Suppressor macrophage (primary cell): ENCODE results near the gene INSM1.
A peak's percentile ranks its signal among the peaks of the same experiment; 100 is the strongest.

Source experiments
- DNase-seq, 4 experiments: peaks; one replicate each; pipeline ENCODE4 v3.0.0-alpha.2; 2020 to 2022

Gene INSM1

DNA sequence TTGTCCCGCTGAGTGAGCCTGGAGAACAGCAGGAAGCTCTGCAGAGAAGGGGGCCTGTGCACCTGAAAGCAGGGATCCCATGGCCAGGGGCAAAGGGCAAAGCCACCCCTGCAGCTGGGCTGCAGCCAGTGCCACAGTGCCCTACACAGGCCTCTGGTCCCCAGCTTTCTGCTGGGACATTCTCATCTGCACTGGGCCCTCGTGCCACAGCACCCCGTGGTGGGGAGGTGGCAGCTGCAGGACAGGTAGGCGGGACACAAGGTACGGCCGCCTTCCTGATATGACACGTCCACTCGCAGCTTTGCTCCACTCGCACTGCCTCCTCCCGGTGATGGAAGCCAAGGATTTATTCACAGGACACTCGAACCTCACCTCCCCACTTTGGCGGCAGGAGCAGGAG lies 27.2 kb downstream of the INSM1 start:
- no peak for DNase-seq

DNA sequence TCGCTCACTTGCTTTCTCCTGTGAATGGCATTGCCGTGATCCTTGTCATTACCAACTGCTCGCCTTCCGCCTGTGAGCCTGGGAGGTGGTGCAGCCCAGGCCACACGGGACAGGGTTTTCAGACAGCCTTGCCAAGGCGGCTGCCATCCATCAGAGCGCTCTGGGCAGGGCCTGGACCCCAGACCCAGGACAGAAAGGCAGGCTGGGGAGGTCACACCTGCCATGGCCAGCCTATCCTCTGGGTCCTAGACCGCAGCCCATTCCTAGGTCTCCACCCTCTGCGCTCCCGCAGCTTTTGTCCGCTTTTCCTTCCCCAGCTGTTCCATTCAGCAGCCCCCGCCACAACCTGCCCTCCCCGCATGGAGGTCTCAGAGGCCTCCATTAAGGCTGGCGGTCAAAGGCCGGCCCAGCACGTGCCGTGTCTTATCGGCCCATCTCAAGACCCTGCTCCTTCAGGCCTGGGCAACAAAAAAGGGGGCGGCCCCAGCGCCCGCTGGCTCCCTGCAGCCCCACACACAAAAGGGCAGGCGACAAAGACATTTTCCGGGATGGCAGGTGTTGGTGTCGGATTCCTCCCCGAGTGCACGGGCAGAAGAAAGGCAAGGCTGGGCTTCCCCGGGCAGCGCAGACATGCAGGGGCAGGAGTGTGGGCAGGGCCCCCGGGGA lies 28.1 kb downstream of the INSM1 start:
- no peak for DNase-seq

DNA sequence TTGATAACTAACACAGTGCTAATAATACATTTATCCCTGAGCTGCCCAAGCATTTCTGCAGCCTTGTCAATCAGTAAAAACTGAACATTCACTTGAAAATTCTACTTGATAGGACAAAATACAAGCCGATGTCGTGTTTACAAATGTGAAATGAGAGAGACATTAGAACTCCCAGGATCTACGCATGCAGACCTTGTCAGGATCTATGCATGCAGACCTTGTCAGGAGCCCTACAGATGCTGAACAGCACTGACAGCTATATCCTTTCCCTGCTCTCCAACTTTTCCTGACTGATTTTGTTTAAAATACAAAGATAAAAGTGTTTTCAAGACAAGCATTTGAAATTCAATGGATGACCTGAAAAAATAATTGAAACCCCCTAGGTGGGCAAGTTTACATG lies 28.9 kb downstream of the INSM1 start:
- DNase-seq = no peak

DNA sequence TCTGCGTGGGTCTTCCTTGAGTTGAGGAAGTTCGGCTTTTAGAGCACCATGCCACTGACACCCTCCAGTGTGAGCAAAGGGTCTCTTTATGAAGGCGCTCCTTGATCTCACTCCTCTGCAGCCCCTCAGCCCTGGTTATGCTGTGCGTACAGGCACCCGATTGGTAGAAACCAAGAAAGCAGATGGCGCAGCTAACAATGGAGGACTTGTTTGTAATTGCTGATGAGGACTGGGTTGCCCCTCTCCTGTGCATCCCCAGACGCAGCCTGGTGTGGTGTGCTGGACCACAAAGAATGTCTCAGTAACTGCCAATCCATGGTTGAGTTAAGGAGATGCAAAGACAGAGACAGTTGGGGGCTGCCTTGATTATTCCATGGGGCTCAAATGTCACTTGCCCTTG lies 30.2 kb downstream of the INSM1 start:
- no peak for DNase-seq

DNA sequence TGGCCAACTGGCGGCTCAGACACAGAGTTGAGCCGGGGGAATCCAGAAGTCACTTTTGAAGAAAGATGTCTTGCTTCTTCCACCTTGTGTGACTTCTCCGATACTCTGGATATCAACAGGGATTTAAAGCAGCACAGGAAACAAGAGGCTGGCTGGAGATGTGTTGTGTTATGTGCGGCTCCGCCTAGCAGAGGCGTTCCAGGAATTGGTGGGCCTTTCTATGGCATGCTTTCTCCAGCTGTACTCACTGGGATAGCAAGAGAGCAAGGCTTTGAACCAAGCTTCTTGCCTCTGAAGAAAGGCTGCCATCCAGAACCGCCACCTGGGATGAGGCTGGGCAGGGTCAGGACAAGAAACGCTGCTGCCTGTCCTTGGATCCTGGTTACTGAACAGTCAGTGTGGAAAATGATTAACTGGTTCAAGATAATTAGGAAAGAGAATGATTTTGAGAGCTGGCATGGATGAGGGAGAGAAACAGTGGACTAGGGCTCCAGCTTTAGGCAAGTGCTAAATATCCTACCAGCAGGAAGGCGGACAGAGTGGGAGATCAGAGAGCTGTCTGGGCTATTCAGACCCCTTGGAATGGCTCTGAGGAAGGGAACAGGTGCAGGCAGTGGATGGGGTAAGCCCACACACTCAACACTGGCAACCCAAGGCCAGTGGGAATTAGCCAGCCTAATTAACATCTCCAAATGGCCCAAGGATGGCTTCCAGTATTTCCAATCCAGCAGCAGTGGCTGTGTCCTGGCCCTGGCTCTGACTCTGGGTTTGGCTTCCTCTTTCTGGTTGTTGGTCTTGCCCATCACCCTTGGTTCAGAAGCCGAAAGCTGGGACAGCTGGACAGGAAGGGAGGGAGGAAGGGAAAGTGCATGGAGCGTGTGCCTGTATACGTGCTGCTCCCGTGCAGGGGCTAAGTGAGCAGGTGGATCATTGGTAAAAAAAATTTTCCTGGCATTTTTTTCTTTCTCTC lies 31.9 kb downstream of the INSM1 start:
- peak; percentile 14 to 59 (median 50) for DNase-seq

DNA sequence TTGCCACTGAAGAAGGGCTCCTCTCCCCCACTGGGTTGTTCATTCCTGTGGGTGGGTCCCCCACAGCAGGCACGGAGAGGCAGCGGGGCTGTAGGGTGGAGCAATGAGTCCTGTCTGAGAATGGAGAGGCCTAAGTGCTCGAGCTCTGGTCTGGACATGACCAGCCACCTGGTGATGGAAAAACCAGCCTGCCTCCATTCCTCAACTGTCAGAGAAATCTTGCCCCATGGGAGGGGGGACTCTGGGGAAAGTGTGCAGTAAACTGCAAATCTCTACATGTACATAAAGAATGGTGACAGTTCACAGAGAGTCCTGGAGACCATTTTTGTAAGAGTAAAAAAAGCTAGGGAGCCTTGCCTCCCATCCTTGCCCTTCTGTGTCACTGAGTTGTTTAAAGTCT lies 34.1 kb downstream of the INSM1 start:
- DNase-seq = no peak

DNA sequence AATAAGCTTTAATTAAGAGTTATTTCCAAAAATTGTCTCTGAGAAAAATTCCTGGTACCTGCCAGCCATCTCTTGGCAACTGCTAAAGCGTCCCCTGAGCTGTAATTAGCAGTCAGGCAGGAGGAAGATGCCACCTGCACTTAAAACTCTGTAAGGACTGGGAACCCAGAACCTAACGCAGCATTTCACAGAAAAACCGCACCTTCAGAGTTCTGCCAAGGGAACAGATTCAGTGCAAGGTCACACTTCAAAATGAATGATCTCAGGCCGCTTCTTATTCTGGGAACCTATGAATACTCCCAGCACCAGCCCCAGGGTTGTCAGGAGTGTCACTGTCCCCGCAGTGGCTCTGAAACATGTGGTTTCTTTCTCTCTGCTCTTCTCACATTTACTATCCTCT lies 36.7 kb downstream of the INSM1 start:
- no peak for DNase-seq

DNA sequence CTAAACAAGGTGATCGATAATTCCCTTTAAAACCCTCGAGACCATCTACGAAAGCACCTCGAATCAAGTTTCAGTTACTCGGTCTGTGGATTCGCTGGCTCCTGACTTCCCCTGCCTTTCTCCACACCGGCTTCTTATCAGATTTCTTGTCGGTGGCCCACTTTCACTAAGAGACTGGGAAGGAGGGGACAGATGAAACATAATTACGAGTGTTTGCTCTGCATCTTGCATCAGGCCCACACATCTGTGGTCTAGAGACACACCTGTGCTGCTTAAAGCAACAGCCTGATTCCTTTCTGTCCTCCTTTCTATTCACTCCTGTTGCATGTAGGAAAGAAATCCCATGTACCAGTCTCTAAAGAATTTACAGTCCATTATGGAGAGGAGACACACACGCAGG lies 37.7 kb downstream of the INSM1 start:
- DNase-seq = no peak

DNA sequence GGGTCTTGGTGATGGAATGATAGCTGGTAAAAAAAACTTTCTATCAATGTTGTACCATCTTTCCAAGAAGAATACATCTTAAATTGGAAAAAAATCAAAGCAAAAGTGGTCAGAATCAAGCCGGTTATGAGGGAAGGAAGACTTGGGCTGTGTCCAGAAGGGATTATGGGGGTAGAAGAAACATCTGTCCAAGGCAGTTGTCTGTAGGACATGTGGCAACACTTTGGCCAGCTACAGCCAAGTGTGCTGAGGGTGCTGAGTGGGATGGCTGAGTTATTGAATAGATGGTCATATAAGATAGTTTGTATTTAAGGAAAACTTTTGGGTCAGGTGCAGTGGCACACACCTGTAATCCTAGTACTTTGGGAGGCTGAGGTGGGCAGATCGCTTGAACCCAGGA lies 38.4 kb downstream of the INSM1 start:
- no peak for DNase-seq

DNA sequence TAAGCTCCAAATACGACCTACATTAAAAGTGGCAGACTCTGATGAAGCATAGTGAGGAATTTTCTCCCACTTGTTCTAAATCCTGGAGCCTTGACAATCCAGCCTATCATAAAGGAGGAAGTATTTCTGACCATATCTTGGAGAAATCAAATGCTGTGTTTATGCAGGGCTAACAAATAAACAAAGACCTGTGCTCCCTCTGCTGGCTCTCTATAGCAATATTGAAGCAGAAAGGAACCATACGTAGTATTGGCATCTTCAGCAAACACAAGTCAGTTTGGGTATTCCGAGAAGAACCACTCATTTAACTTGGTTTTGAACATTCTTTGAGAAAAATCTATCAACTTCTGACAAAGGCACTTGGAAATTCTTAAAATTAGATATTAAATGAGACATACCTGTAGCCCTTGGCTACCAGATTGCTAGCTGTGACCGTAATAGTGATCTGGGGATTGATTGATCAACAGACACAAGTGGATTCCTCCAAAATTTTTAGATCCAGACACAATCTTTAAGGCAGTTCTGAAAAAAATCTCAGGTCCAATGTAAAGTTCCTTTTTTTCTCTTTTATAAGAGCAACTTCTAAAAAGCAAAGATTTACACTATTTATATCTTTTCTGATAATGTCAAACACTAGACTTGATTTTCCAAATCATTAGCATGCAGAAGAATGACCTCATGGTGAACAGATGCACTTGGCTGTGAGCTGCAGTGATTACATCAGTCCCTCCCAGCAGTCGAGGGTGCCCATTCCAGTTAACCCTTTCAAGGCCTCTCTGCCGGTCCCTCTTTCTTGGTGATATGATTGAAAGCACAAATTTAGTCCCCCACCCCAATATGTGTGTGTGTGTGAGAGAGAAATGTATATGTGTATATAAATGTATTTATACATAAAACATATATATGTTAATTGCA lies 40.2 kb downstream of the INSM1 start:
- DNase-seq = peak; percentile 54 to 72 (median 65)

DNA sequence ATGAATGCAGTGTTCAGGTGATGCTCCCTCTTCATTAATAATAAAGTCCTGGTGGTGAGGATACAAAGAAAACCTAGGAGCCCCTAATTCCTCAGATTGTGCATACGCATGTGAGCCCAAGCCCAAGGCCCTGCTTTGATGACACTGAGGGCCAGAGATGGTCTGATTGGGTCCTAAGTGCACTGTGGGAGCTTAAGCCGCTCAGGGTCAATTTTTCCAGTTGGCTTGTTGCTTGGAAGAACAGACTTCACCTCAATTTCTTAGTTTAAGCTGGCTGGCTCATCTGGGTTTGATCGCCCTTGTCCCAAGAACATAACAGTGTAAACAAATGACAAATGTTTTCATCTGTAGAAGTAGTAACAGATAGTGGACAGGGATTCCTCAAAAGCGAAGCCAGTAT lies 41.4 kb downstream of the INSM1 start:
- no peak for DNase-seq

DNA sequence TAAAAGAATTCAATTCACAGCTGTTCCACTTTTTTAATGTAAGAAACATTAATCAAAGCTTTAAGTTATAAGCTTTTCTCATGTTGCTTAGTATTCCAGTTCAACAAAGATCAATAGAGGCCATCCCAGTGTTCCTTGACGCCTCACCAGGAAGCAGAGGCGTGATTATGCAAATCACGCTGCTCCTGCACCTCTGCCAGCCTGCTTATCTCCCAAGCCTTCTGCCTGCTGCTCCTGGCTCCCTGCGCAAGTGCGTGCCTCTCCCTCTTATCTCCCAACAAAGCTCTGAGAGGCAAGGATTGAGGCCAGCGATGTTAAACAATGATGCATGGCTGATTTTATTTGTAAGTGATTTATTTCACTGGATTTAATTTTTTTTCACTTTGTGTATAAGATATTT lies 42.8 kb downstream of the INSM1 start:
- DNase-seq = no peak

DNA sequence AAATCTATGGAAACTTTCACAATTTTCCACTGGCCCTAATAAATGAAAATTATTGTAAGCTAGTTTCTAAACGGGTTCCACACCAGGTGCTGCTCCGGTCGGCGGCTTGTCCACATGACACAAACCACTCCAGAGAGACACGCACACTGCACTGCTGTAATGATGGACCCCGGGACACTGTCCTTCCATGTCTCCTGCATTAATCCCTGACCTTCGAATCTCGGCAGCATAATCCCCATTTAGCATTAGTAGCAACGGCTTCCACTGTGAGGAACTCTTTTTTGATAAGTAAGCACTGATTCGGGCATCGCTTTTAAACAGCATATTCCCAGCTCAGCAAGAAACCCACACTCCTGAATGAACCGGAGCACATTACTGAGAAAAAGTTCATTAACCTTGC lies 43.5 kb downstream of the INSM1 start:
- no peak for DNase-seq

DNA sequence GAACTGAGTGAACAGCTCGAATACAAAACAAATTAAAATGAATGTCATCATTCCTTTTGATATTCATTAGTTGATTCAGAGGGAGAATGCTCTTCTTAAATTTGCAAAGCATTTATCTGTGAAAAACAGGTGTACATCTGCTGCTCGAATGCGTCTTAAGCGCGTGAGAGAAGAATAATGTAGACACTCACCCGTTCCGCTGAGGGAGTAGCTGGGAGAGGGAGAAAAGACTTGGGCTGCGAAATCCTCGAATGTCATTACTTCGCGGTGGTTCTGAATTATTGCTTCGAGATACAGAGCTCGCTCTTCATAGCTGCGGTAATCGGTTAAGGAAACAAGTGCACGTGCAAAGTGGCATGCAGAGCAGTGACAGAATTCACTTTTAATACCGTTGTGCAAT lies 43.9 kb downstream of the INSM1 start:
- no peak for DNase-seq

DNA sequence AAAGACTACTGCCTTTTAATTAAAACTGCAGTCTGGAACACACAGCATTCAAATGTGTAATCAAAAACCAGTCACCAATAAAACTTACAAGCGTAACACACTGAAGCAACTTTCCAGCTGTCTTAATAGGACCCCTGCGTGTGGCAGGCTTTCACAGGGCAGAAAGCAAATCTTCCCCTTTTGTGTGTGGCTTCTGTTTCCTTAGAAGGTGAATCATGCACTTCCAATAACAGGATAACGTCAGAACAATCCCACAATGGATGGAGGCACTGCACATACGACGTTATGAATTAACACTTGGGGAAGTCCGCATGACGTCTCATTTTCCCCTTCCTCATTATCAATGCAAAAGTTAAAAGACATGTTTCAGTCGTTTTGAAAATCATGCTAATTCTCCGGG lies 44.8 kb downstream of the INSM1 start:
- DNase-seq = peak; percentile 27 to 70 (median 46)

DNA sequence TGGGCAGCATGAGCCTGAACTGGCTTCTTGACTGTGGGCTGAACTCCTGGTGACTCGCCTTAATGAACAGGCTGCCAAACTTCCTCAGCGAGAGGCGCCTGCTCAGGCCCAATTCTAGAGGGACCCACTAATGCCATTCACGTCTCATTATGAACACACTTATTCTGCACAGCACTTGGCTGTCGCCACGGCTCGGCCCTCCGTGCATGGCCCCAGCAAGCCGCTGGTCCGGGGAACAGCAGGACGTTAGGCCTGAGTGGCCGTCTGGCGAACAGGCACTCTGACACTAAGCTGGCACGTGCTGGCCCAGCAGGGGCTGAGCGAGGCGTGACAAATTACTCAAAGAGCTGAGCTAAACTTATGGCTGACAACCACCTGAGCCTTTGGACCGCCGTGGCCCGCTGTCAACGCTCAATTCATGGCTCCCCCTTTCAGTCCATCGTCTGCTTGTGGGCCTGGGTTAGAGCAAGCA lies 45.9 kb downstream of the INSM1 start:
- DNase-seq = no peak

DNA sequence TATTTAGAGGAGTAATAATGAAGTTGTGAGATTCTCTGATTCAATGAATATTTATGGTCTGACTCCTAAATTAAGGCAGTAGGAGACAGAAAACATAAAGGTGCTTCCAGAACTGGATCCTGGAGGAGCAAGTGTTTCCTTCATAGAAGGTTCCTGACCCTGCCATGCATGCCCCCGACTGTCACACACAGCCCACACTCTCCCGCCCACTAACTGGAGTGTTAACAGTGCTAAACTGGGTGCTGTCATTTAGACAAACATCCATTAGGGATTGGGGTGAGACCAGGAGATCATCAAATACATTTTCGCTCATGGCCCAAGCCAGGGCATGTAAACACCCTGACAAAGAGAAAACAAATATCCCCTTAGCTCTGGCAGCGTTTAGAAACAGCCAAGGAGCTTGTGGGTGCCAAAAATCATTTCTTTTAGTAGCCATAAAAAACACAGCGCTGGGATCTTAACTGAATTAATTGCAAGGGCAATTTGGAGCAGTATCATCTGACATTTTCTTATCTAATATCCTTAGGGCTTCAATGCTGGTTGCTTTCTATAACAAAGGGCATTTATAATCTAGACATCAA lies 46.8 kb downstream of the INSM1 start:
- DNase-seq = no peak

DNA sequence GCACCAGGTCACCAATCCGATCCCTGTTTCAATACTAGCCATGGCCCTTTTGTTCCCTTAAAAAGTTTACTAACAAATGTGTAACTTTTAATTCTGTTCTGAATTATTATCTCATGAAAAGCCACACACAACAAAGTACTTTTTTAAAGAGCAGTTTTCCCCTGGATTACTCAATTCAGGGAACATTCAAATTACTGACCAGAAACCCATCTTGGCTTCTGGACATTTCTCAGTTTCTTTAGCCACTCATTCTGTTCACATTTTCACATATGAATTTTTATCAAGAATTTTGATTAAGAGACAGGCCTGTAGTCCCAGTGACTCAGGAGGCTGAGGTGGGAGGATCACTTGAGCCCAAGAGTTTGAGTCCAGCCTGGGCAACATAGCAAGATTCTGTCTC lies 47.4 kb downstream of the INSM1 start:
- no peak for DNase-seq

DNA sequence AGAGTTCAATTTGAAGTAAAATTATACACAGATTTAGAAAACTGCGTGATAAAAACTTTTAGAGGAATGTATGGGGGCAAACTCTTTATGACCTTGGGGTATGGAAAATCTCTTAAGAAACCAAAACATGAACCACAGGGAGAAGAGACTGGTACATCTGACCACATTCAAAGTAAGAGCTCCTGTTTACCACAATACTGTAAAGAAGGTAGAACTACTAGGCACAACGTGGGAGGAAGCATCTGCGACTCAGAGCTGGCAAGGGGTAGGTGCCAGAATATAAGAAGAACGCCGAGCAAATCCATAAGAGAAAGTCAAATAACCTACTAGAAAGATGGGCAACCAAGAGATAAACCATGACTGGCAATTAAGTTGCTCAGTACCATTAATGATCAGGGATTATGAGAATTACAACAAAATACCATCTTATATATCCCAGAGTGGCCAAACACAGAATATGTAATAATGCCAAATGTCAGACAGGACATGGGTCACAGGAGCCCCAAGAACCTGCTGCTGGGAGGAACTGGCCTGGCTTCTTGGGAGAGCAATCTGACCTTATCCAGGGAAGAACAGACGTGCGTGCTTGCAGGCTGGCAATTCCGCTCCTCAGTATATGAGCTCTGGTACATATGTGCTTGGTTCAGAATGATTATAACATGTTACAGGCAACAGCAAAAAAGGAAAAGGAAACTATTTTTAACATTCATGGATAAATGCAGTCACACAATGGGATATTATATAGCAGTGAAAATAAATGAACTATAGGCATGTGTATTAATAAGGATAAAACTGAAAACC lies 50.2 kb downstream of the INSM1 start:
- DNase-seq = no peak
